HT-29 (cell line): ENCODE measurements around the gene SBF2. TPM values are rescaled to one million over a fixed set of nuclear protein-coding genes. Genes with fewer than 3 reads are reported as not detected.
"Not testable (repeated sequence)": the region's sequence is repeated elsewhere in the genome, so short reads cannot be mapped to it uniquely, and the experiment has no call there.

Source experiments
- DNase-seq: peaks from one replicate; pipeline ENCODE4 v3.0.0-alpha.2; 2015; ENCODE audit warnings: low spot score
- total RNA-seq: library from RNA; depleted of rRNA; stranded (reverse); fragments of >200 nt; shearing (Covaris generic); gene quantifications from 2 replicates; pipeline ENCODE4 v1.2.3, GENCODE V29; 2014

Gene SBF2
- total RNA-seq, 1 experiment from 2014 or later = 24.4 TPM

GRCh38 chr11:10067629-10068300 lies 226.3 kb downstream of the SBF2 start:
- no peak for DNase-seq

GRCh38 chr11:10066441-10066840 lies 227.6 kb downstream of the SBF2 start:
- DNase-seq = no peak

GRCh38 chr11:10064828-10065227 lies 229.2 kb downstream of the SBF2 start:
- no peak for DNase-seq

- no peak for DNase-seq
These were observed 235.7 kb downstream of the SBF2 start for GRCh38 chr11:10058356-10058755.

- DNase-seq = no peak
These were observed 242.0 kb downstream of the SBF2 start for GRCh38 chr11:10051868-10052586.

- DNase-seq = peak; percentile 61
These were observed 243.5 kb downstream of the SBF2 start for GRCh38 chr11:10050561-10050960.

GRCh38 chr11:10049756-10050155 lies 244.3 kb downstream of the SBF2 start:
- DNase-seq = no peak

GRCh38 chr11:10048350-10048749 lies 245.7 kb downstream of the SBF2 start:
- DNase-seq = no peak

GRCh38 chr11:10044618-10045017 lies 249.4 kb downstream of the SBF2 start:
- DNase-seq = no peak

GRCh38 chr11:10042699-10043098 lies 251.3 kb downstream of the SBF2 start:
- DNase-seq = no peak

- DNase-seq = no peak
These were observed 252.1 kb downstream of the SBF2 start for GRCh38 chr11:10041748-10042446.

GRCh38 chr11:10041332-10041731 lies 252.7 kb downstream of the SBF2 start:
- DNase-seq = no peak

- no peak for DNase-seq
These were observed 255.3 kb downstream of the SBF2 start for GRCh38 chr11:10038521-10039302.

GRCh38 chr11:10035932-10036331 lies 258.1 kb downstream of the SBF2 start:
- not testable (repeated sequence) for DNase-seq

- DNase-seq = no peak
These were observed 261.1 kb downstream of the SBF2 start for GRCh38 chr11:10032935-10033334.

GRCh38 chr11:10030122-10030490 lies 263.9 kb downstream of the SBF2 start:
- no peak for DNase-seq

GRCh38 chr11:10029386-10030121 lies 264.5 kb downstream of the SBF2 start:
- no peak for DNase-seq

GRCh38 chr11:10026514-10026913 lies 267.5 kb downstream of the SBF2 start:
- DNase-seq = no peak

- DNase-seq = no peak
These were observed 270.8 kb downstream of the SBF2 start for GRCh38 chr11:10023212-10023611.

- no peak for DNase-seq
These were observed 271.3 kb downstream of the SBF2 start for GRCh38 chr11:10022764-10023163.

- peak; percentile 6 for DNase-seq
These were observed 272.5 kb downstream of the SBF2 start for GRCh38 chr11:10021563-10021962.
